Vagina (tissue), 2 donors: ENCODE data around the gene LDLRAD4.

Experiments
- POLR2A ChIP-seq, 2 donors: fragments of 450-650 bp; IDR thresholded peaks; one replicate each; pipeline ENCODE4 v1.6.1; 2017; ENCODE audit warnings: antibody characterized with exemption in 2 of 2, mild to moderate bottlenecking in 2 of 2, moderate library complexity in 2 of 2
- POLR2AphosphoS5 ChIP-seq, 2 donors: sonication (generic); formaldehyde crosslinking; IDR thresholded peaks; one replicate each; pipeline ENCODE4 v1.9.0; 2017; ENCODE audit warnings: antibody characterized with exemption in 2 of 2, mild to moderate bottlenecking in 2 of 2, low read depth in 1 of 2; ENCODE audit not compliant: insufficient read depth in 1 of 2
- TF ChIP-seq, protein P1 (sequence below), 3 experiments: fragments of 450-650 bp in 2 of 3; fragments of 200-600 bp in 1 of 3; sonication (generic) in 1 of 3; IDR thresholded peaks; one replicate each; pipeline ENCODE4 v1.5.1; 2017 to 2019; ENCODE audit warnings: antibody characterized with exemption in 3 of 3, mild to moderate bottlenecking in 2 of 3, moderate library complexity in 2 of 3

DNA sequence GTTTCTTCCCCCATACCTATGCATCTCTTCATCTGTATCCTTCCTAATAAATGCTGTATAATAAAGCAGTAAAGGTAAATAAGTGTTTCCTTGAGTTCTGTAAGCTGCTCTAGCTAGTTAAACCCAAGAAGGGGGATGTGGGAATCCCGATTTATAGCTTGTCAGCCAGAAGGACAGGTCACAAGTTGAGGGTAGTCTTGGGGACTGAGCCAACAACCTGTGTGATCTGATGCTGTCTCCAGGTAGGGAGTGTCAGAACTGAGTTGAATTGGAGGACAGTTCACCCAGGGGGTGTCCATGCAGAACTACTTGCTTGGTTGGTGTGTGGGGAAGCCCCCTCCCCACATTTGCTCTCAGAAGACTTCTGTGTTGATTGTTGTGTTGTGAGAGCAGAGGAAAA, 112.4 kb downstream of the LDLRAD4 start:
- TF ChIP-seq, protein P1, sequence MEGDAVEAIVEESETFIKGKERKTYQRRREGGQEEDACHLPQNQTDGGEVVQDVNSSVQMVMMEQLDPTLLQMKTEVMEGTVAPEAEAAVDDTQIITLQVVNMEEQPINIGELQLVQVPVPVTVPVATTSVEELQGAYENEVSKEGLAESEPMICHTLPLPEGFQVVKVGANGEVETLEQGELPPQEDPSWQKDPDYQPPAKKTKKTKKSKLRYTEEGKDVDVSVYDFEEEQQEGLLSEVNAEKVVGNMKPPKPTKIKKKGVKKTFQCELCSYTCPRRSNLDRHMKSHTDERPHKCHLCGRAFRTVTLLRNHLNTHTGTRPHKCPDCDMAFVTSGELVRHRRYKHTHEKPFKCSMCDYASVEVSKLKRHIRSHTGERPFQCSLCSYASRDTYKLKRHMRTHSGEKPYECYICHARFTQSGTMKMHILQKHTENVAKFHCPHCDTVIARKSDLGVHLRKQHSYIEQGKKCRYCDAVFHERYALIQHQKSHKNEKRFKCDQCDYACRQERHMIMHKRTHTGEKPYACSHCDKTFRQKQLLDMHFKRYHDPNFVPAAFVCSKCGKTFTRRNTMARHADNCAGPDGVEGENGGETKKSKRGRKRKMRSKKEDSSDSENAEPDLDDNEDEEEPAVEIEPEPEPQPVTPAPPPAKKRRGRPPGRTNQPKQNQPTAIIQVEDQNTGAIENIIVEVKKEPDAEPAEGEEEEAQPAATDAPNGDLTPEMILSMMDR (IDR thresholded peaks at IDR 0.05) = no peak
- TF ChIP-seq POLR2A (IDR thresholded peaks at IDR 0.05) (no peak), POLR2AphosphoS5 (IDR thresholded peaks at IDR 0.05; ENCODE audit: insufficient read depth in 1 of 2, low read depth in 1 of 2) (no peak)
